Measurements from ENCODE around the gene MAP3K19.

The MAP3K19 gene

GRCh38 chr2:135047300-135047699, at the start of gene MAP3K19:
TSS of gene MAP3K19 (minus strand) at chr2:135047447. CDS start at chr2:135024647, 22,800 bp downstream.
- Histone ChIP-seq H3F3A (ENCODE audit: control insufficient read depth, insufficient read depth) (peaks cover 6% of the 10 kb centered on the region; the same call in 1 of the 2 replicates), H3K9me2 (replicated peaks; ENCODE audit: control insufficient read depth, low read length) (no peaks in the 10 kb centered on the region), H3K4me2 (ENCODE audit: low read length) (no peak within 1 kb of the TSS), H3K27ac (ENCODE audit: low read depth, low read length) (no peak within 1 kb of the TSS), H3K4me1 (ENCODE audit: control insufficient read depth, low read length) (peaks cover 4% of the 10 kb centered on the region), H3K4me3 (ENCODE audit: low read length) (no peak within 1 kb of the TSS), H4K20me1 (ENCODE audit: control insufficient read depth, insufficient read depth, low read depth, low read length) (no peaks in the 10 kb centered on the region), H3K9me3 (ENCODE audit: control insufficient read depth, insufficient read depth, low read length) (no peaks in the 10 kb centered on the region), H3K36me3 (ENCODE audit: control insufficient read depth, low read length) (peaks cover 2% of the 10 kb centered on the region; the same call in 1 of the 2 replicates), H3K27me3 (ENCODE audit: control insufficient read depth, low read length) (no peaks in the 10 kb centered on the region), H3K79me2 (ENCODE audit: control insufficient read depth, low read length) (peaks cover 4% of the 10 kb centered on the region)
- TF ChIP-seq EZH2phosphoT487 (IDR thresholded peaks at IDR 0.05; ENCODE audit: borderline replicate concordance, low read length) (no peak), CTCF (IDR thresholded peaks at IDR 0.05; ENCODE audit: low read depth, low read length, poor library complexity, severe bottlenecking) (no peak)

GRCh38 chr2:135096665-135097446, 49.6 kb upstream of the MAP3K19 start:
- Histone ChIP-seq H3K9me2 (replicated peaks; ENCODE audit: control insufficient read depth, low read length) (no peaks in the 10 kb centered on the region), H3K27ac (ENCODE audit: low read depth, low read length) (no peak overlapping the region), H3K4me3 (ENCODE audit: low read length) (no peak overlapping the region), H3K36me3 (ENCODE audit: control insufficient read depth, low read length) (peaks cover 44% of the 10 kb centered on the region), H4K20me1 (ENCODE audit: control insufficient read depth, insufficient read depth, low read depth, low read length) (no peaks in the 10 kb centered on the region), H3K79me2 (ENCODE audit: control insufficient read depth, low read length) (no peaks in the 10 kb centered on the region), H3K9me3 (ENCODE audit: control insufficient read depth, insufficient read depth, low read length) (no peaks in the 10 kb centered on the region), H3K27me3 (ENCODE audit: control insufficient read depth, low read length) (no peaks in the 10 kb centered on the region), H3F3A (ENCODE audit: control insufficient read depth, insufficient read depth) (no peaks in the 10 kb centered on the region; the same call in 1 of the 2 replicates), H3K4me2 (ENCODE audit: low read length) (no peak overlapping the region), H3K4me1 (ENCODE audit: control insufficient read depth, low read length) (no peaks in the 10 kb centered on the region)
- TF ChIP-seq EZH2phosphoT487 (IDR thresholded peaks at IDR 0.05; ENCODE audit: borderline replicate concordance, low read length) (no peak), CTCF (IDR thresholded peaks at IDR 0.05; ENCODE audit: low read depth, low read length, poor library complexity, severe bottlenecking) (no peak)

- H3K9me3 ChIP-seq (ENCODE audit: control insufficient read depth, insufficient read depth, low read length) = no peaks in the 10 kb centered on the region
- TF ChIP-seq CTCF (IDR thresholded peaks at IDR 0.05; ENCODE audit: low read depth, low read length, poor library complexity, severe bottlenecking) (no peak), EZH2phosphoT487 (IDR thresholded peaks at IDR 0.05; ENCODE audit: borderline replicate concordance, low read length) (no peak)
- H3F3A ChIP-seq (ENCODE audit: control insufficient read depth, insufficient read depth) = peaks cover 5% of the 10 kb centered on the region
- H4K20me1 ChIP-seq (ENCODE audit: control insufficient read depth, insufficient read depth, low read depth, low read length) = no peaks in the 10 kb centered on the region
- H3K36me3 ChIP-seq (ENCODE audit: control insufficient read depth, low read length) = peaks cover 41% of the 10 kb centered on the region
- no peaks in the 10 kb centered on the region for H3K79me2 ChIP-seq (ENCODE audit: control insufficient read depth, low read length)
- no peaks in the 10 kb centered on the region for H3K4me1 ChIP-seq (ENCODE audit: control insufficient read depth, low read length)
- no peak overlapping the region for H3K27ac ChIP-seq (ENCODE audit: low read depth, low read length)
- H3K4me2 ChIP-seq (ENCODE audit: low read length) = no peak overlapping the region
- H3K4me3 ChIP-seq (ENCODE audit: low read length) = no peak overlapping the region
- H3K9me2 ChIP-seq (replicated peaks; ENCODE audit: control insufficient read depth, low read length) = no peaks in the 10 kb centered on the region
- H3K27me3 ChIP-seq (ENCODE audit: control insufficient read depth, low read length) = no peaks in the 10 kb centered on the region
These were observed 48.3 kb upstream of the MAP3K19 start for GRCh38 chr2:135095591-135095990.

All from DOHH2 (cell line).